ENCODE measurements around the gene NID1. TPM values are rescaled to one million over a fixed set of nuclear protein-coding genes. Genes with fewer than 3 reads are reported as not detected.
A peak's percentile ranks its signal among the peaks of the same experiment; 100 is the strongest.
"Not testable (repeated sequence)": the region's sequence is repeated elsewhere in the genome, so short reads cannot be mapped to it uniquely, and the experiment has no call there.

The NID1 gene
- total RNA-seq, 6 experiments from 2014 or later = 45.7 to 67.1 (median 59.1) TPM

GRCh38 chr1:235929216-235929615 is 135.7 kb downstream of the NID1 start:
- H3K27ac ChIP-seq = no peak overlapping the region
- no peaks in the 10 kb centered on the region for H3K36me3 ChIP-seq
- TF ChIP-seq, protein P1, sequence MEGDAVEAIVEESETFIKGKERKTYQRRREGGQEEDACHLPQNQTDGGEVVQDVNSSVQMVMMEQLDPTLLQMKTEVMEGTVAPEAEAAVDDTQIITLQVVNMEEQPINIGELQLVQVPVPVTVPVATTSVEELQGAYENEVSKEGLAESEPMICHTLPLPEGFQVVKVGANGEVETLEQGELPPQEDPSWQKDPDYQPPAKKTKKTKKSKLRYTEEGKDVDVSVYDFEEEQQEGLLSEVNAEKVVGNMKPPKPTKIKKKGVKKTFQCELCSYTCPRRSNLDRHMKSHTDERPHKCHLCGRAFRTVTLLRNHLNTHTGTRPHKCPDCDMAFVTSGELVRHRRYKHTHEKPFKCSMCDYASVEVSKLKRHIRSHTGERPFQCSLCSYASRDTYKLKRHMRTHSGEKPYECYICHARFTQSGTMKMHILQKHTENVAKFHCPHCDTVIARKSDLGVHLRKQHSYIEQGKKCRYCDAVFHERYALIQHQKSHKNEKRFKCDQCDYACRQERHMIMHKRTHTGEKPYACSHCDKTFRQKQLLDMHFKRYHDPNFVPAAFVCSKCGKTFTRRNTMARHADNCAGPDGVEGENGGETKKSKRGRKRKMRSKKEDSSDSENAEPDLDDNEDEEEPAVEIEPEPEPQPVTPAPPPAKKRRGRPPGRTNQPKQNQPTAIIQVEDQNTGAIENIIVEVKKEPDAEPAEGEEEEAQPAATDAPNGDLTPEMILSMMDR (IDR thresholded peaks at IDR 0.05) = no peak
- TF ChIP-seq POLR2A (IDR thresholded peaks at IDR 0.05) = no peak
- peaks cover 0 to 68% (median 17%) of the 10 kb centered on the region in 4 donors for H3K4me1 ChIP-seq
- 11% methylated on average over 1 of the region's 4 CpGs for WGBS (ENCODE audit: insufficient coverage, low coverage, low lambda C conversion rate, missing lambda C conversion rate)
- intact Hi-C loops (cut with DNase I) = no loop called here
- no peak overlapping the region for H3K4me3 ChIP-seq
- no peaks in the 10 kb centered on the region for H3K27me3 ChIP-seq
- peak in 1 of 3 donors; percentile 23 for DNase-seq
- H3K9me3 ChIP-seq = no peaks in the 10 kb centered on the region
- no peak for ATAC-seq

GRCh38 chr1:235928197-235928596 is 136.7 kb downstream of the NID1 start:
- intact Hi-C loops (cut with DNase I) = no loop called here
- no peaks in the 10 kb centered on the region for H3K27me3 ChIP-seq
- H3K27ac ChIP-seq = peak overlapping the region in 1 of 3 donors; percentile 22
- peaks cover 0 to 67% (median 16%) of the 10 kb centered on the region in 4 donors for H3K4me1 ChIP-seq
- H3K36me3 ChIP-seq = no peaks in the 10 kb centered on the region
- no peak overlapping the region for H3K4me3 ChIP-seq
- H3K9me3 ChIP-seq = no peaks in the 10 kb centered on the region
- TF ChIP-seq, protein P1 (IDR thresholded peaks at IDR 0.05) = no peak
- no peak for TF ChIP-seq POLR2A (IDR thresholded peaks at IDR 0.05)
- DNase-seq = no peak
- 77% methylated on average over 2 of the region's 2 CpGs for WGBS (ENCODE audit: insufficient coverage, low coverage, low lambda C conversion rate, missing lambda C conversion rate)
- no peak for ATAC-seq

GRCh38 chr1:235927551-235927950 is 137.3 kb downstream of the NID1 start:
- peak overlapping the region in 1 of 3 donors; percentile 22 for H3K27ac ChIP-seq
- DNase-seq; H3K27me3 ChIP-seq; H3K36me3 ChIP-seq; H3K9me3 ChIP-seq; intact Hi-C loops (cut with DNase I); H3K4me3 ChIP-seq: not testable (repeated sequence)
- peak; percentile 42 to 51 (median 46) for ATAC-seq
- peaks cover 0 to 61% (median 13%) of the 10 kb centered on the region in 4 donors for H3K4me1 ChIP-seq

Small RNA genes lying within 50 kb of the gene (small RNA-seq; reads per million reads assigned to genes)
- 0 reads per million in 2 experiments for gene RF00019

Other genes starting within 250 kb of the NID1 start
- 10 to 100 TPM in 5 of 6 experiments, 1 to 10 TPM in 1; 9.0 to 16.6 (median 12.5) TPM for gene LYST, start 198.2 kb downstream of the NID1 start, total RNA-seq
- gene GPR137B, start 77.4 kb upstream of the NID1 start, total RNA-seq = 10 to 100 TPM in 2 of 6 experiments, 1 to 10 TPM in 4; 4.3 to 22.2 (median 7.6) TPM
- 10 to 100 TPM in 5 of 6 experiments, 1 to 10 TPM in 1; 8.0 to 22.5 (median 17.1) TPM for gene ERO1B, start 216.9 kb upstream of the NID1 start, total RNA-seq